ENCODE measurements around the gene MXRA5.
"Not testable (repeated sequence)": the region's sequence is repeated elsewhere in the genome, so short reads cannot be mapped to it uniquely, and the experiment has no call there.

The MXRA5 gene

GRCh38 chrX:3346501-3347259, at the start of gene MXRA5:
Gene MXRA5 (minus strand): TSS chrX:3346652. CDS start chrX:3343833, 2,819 bp downstream.
- DNase-seq (ENCODE audit: low read depth in 3 of 3), result no peak

- DNase-seq (ENCODE audit: low read depth in 3 of 3), result no peak
These were observed 47.2 kb upstream of the MXRA5 start for GRCh38 chrX:3393581-3394111.

- DNase-seq (ENCODE audit: low read depth in 3 of 3), result no peak
These were observed 46.7 kb upstream of the MXRA5 start for GRCh38 chrX:3393178-3393577.

- no peak for DNase-seq (ENCODE audit: low read depth in 3 of 3)
These were observed 42.0 kb upstream of the MXRA5 start for GRCh38 chrX:3388457-3388856.

GRCh38 chrX:3384327-3384726, 37.9 kb upstream of the MXRA5 start:
- no peak for DNase-seq (ENCODE audit: low read depth in 3 of 3)

- no peak for DNase-seq (ENCODE audit: low read depth in 3 of 3)
These were observed 34.2 kb upstream of the MXRA5 start for GRCh38 chrX:3380603-3381002.

- no peak for DNase-seq (ENCODE audit: low read depth in 3 of 3)
These were observed 32.7 kb upstream of the MXRA5 start for GRCh38 chrX:3379111-3379510.

GRCh38 chrX:3378156-3378555, 31.7 kb upstream of the MXRA5 start:
- DNase-seq (ENCODE audit: low read depth in 3 of 3), result no peak

- no peak for DNase-seq (ENCODE audit: low read depth in 3 of 3)
These were observed 31.1 kb upstream of the MXRA5 start for GRCh38 chrX:3377560-3377959.

GRCh38 chrX:3375878-3376508, 29.5 kb upstream of the MXRA5 start:
- not testable (repeated sequence) for DNase-seq (ENCODE audit: low read depth in 3 of 3)

- no peak for DNase-seq (ENCODE audit: low read depth in 3 of 3)
These were observed 27.8 kb upstream of the MXRA5 start for GRCh38 chrX:3374108-3374800.

GRCh38 chrX:3371163-3371562, 24.7 kb upstream of the MXRA5 start:
- no peak for DNase-seq (ENCODE audit: low read depth in 3 of 3)

- DNase-seq (ENCODE audit: low read depth in 3 of 3), result no peak
These were observed 24.2 kb upstream of the MXRA5 start for GRCh38 chrX:3370656-3371055.

- no peak for DNase-seq (ENCODE audit: low read depth in 3 of 3)
These were observed 16.5 kb upstream of the MXRA5 start for GRCh38 chrX:3362956-3363355.

- no peak for DNase-seq (ENCODE audit: low read depth in 3 of 3)
These were observed 14.4 kb upstream of the MXRA5 start for GRCh38 chrX:3360881-3361280.

- not testable (repeated sequence) for DNase-seq (ENCODE audit: low read depth in 3 of 3)
These were observed 6.3 kb upstream of the MXRA5 start for GRCh38 chrX:3352741-3353140.

GRCh38 chrX:3351276-3351675, 4.8 kb upstream of the MXRA5 start:
- no peak for DNase-seq (ENCODE audit: low read depth in 3 of 3)

- DNase-seq (ENCODE audit: low read depth in 3 of 3), result no peak
These were observed 1.7 kb upstream of the MXRA5 start for GRCh38 chrX:3348191-3348590.

- no peak for DNase-seq (ENCODE audit: low read depth in 3 of 3)
These were observed 916 bp downstream of the MXRA5 start for GRCh38 chrX:3345281-3346191.

- DNase-seq (ENCODE audit: low read depth in 3 of 3), result not testable (repeated sequence)
These were observed 2.9 kb downstream of the MXRA5 start for GRCh38 chrX:3343569-3343968.

- no peak for DNase-seq (ENCODE audit: low read depth in 3 of 3)
These were observed 6.4 kb downstream of the MXRA5 start for GRCh38 chrX:3340016-3340415.

- no peak for DNase-seq (ENCODE audit: low read depth in 3 of 3)
These were observed 19.8 kb downstream of the MXRA5 start for GRCh38 chrX:3326681-3327080.

Data from stimulated activated CD4-positive, alpha-beta T cell treated with anti-CD3 and anti-CD28 coated beads, TNF-alpha, amount 100 ng/mL, for 48 hours (primary cell).